Duodenal mucosa (tissue), 2 donors: ENCODE results near the gene CHMP1B.

Experiments used
- H3K27ac ChIP-seq: one replicate; pipeline ENCODE4 v1.7.0; 2013; ENCODE audit warnings: low read depth, low read length
- H3K27me3 ChIP-seq, 2 donors: one replicate each; pipeline ENCODE4 v1.7.0; 2013; ENCODE audit warnings: low read length in 2 of 2, control low read depth in 1 of 2; ENCODE audit not compliant: insufficient read depth in 2 of 2, control insufficient read depth in 1 of 2
- H3K36me3 ChIP-seq, 2 donors: one replicate each; pipeline ENCODE4 v1.7.0; 2013; ENCODE audit warnings: low read length in 2 of 2, control low read depth in 1 of 2; ENCODE audit not compliant: insufficient read depth in 2 of 2, control insufficient read depth in 1 of 2
- H3K4me1 ChIP-seq, 2 donors: one replicate each; pipeline ENCODE4 v1.7.0; 2013; ENCODE audit warnings: low read length in 2 of 2, control low read depth in 1 of 2; ENCODE audit not compliant: insufficient read depth in 2 of 2, control insufficient read depth in 1 of 2
- H3K4me3 ChIP-seq, 2 donors: one replicate each; pipeline ENCODE4 v1.7.0; 2013; ENCODE audit warnings: low read length in 2 of 2, low read depth in 1 of 2
- H3K9ac ChIP-seq, 2 donors: one replicate each; pipeline ENCODE4 v1.7.0; 2013; ENCODE audit warnings: low read length in 2 of 2, low read depth in 1 of 2
- H3K9me3 ChIP-seq, 2 donors: one replicate each; pipeline ENCODE4 v1.7.0; 2013; ENCODE audit warnings: low read length in 2 of 2, control low read depth in 1 of 2; ENCODE audit not compliant: control insufficient read depth in 1 of 2

The CHMP1B gene

GRCh38 chr18:11897781-11898180, 46.6 kb downstream of the CHMP1B start:
- Histone ChIP-seq H3K4me3 (no peak overlapping the region), H3K4me1 (no peaks in the 10 kb centered on the region), H3K9me3 (no peaks in the 10 kb centered on the region), H3K9ac (no peak overlapping the region), H3K27ac (no peak overlapping the region), H3K27me3 (no peaks in the 10 kb centered on the region), H3K36me3 (peaks cover 14 to 34% of the 10 kb centered on the region in 2 donors)

DNA sequence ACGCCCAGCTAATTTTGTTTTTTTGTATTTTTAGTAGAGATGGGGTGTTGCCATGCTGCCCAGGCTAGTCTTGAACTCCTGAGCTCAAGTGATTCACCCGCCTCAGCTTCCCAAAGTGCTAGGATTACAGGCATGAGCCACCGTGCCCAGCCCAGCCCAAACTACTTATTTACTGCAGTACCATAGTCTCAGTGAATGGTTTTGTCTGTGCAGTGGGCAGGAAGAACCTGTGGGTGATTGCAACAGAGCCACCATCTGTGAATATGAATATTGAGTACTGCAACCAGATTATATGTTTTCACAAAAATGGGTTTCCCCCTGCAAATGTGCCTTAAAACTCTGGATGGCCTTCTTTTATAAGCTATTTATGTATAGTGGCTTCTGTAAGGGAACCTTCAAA, 47.9 kb downstream of the CHMP1B start:
- Histone ChIP-seq H3K4me3 (no peak overlapping the region), H3K27ac (no peak overlapping the region), H3K36me3 (peaks cover 9 to 38% of the 10 kb centered on the region in 2 donors), H3K9ac (no peak overlapping the region), H3K4me1 (no peaks in the 10 kb centered on the region), H3K27me3 (no peaks in the 10 kb centered on the region), H3K9me3 (no peaks in the 10 kb centered on the region)

- no peak overlapping the region for H3K4me3 ChIP-seq
- H3K9me3 ChIP-seq, result no peaks in the 10 kb centered on the region
- H3K36me3 ChIP-seq, result peaks cover 6 to 33% of the 10 kb centered on the region in 2 donors
- no peak overlapping the region for H3K27ac ChIP-seq
- peaks cover under 1 to 1% of the 10 kb centered on the region in 2 donors for H3K4me1 ChIP-seq
- H3K9ac ChIP-seq, result no peak overlapping the region
- no peaks in the 10 kb centered on the region for H3K27me3 ChIP-seq
Observed at GRCh38 chr18:11901826-11902438, 50.7 kb downstream of the CHMP1B start.

DNA sequence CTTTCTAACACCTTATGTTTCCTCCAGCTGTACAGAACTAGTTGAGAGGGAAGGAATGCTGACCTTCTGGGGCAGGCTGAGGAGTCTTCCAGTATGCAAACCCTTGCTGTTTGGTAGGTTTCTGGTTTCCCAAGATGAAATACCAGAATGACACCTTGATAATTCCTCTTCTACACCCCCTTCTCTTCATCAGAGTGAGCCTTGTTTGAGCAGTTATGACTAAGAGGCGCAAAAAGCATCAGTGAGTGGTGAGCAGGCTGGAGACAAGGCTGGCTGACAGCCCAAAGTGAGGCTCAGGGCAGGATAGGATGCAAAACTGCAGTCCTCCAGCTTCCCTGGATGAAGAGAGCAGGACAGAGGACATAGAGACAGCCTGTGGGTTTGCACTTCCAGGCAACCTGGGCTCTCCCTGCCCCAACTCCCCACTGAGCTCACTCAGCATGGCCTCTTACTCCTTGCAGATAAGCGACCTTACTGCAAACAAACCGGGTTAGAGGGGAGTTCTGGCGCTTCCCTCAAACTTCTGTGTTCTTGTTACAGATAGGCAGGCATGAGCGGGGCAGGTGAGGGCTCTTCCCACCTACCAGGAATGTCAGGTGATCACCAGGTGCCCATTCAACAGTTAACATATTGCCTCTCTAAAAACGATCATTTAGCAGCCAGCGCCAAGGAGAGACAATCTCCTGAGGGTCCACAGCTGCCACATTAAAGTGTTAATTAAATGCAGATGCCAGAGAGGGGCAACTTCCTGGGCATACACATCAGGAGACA, 51.5 kb downstream of the CHMP1B start:
- Histone ChIP-seq H3K36me3 (peaks cover 6 to 33% of the 10 kb centered on the region in 2 donors), H3K27ac (no peak overlapping the region), H3K4me3 (no peak overlapping the region), H3K9me3 (no peaks in the 10 kb centered on the region), H3K27me3 (no peaks in the 10 kb centered on the region), H3K9ac (no peak overlapping the region), H3K4me1 (peaks cover 8 to 9% of the 10 kb centered on the region in 2 donors)
